ENCODE measurements around the gene IL1RAPL1.
A peak's percentile ranks its signal among the peaks of the same experiment; 100 is the strongest.
"Not testable (repeated sequence)": the region's sequence is repeated elsewhere in the genome, so short reads cannot be mapped to it uniquely, and the experiment has no call there.

Gene IL1RAPL1

DNA sequence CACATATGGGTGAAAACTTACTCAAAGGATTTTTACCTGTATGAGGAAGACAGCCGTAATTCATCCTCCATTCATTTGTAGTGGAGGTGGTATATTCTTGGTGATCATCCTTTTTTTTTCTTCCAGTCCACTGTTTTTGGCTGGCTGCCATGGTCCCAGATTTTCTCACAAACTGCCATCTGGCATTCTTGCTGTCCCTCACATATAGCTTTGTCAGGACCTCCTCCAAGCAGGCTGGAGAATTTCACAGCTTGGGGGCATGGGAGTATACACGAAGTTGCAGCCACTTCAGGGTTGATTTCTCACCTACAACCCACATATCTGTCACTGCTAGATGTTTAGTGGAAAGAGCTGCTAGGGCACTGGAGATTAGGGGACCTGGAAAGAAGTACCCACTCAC lies 401.0 kb downstream of the IL1RAPL1 start:
- no peak for DNase-seq

DNA sequence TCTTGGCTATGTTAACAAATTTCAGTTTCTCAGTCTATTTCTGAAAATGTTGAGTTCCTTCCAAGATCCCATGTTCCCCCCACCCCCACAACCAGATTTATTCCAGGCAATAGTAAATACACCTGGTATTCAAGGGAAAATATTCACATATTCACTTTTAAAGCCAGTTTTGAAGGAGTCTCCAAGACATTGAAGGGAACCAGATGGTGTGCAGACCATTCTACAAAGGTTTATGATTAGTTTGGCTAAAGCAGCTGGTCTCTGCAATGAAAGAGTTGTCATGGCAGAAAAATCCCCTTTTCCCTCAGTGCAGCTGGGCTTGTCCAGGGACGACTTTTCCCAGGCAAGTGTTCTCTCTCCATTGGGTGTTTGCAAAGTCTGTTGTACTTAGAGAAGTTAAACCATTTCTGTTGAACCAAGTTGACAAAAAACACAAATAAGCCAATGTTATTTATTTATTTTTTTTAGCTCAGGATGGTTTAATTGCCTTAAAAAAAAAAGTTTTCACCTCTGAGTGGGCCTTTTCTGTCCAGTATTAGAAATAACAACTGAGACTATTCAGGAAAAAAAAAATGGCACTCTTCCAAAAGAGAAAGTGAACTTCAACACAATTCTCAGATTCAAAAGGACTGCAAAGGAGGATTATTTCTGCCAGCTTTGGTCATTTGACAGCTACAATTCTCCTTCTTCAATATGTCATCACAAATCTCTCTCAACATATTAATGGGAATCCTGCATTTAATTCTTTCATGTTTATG lies 410.6 kb downstream of the IL1RAPL1 start:
- DNase-seq, result no peak

DNA sequence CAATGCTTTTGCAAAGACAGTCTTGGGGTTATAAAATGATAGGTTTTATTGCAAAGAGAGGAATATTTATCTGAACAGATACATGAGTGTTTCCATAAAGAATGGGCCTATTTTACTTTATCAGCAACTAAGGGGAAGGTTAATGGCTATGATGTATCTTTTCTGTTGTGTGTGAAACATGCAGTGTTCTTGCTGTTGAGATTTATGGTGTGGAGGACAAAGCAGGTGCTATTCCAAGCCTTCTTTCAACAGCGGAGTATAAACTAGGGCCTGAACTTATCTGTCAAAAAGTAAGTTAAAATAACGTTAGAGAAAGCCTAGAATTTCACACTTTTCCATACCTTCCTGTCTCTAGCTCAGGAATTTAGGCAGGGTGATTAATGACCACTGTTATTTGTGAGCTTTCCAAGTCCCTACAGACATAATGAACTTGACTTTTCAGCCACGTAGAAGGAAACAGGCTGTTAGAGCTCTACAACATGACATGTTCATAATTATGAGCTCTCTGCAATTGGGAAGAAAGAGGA lies 411.4 kb downstream of the IL1RAPL1 start:
- DNase-seq, result no peak

DNA sequence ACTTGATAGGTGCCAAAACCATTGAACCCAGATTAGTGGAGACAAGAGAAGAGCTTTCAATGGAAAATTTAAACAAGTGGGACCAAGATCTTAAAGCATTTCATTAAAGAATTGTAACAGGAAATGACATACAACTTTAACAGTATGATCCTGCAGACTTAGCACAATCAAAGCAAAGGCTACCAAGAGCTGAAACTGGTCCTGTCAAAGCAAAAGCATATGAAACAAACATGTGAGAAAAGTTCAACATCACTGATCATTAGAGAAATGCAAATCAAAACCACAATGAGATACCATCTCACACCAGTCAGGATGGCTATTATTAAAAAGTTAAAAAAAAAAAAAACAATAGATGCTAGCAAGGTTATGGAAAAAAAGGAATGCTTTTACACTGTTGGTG lies 425.6 kb downstream of the IL1RAPL1 start:
- no peak for DNase-seq

DNA sequence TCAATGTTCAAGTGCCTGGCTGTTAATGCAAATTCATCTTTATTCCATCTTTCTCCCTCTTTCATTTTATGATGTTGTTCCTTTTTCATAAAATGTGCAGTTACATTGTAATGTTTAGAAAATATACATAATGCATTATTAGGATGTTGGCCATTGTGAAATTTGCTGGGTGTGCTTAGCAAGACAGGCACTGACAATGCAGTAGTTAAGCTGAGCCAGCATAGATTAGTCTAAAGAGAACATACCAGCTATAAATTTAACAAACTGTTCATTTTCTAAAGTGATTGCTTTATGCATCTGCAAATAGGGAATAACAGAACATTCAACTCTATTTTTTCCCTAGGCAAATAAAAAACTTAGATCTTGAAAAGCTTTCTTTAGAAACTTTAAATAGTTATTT lies 436.0 kb downstream of the IL1RAPL1 start:
- no peak for DNase-seq

DNA sequence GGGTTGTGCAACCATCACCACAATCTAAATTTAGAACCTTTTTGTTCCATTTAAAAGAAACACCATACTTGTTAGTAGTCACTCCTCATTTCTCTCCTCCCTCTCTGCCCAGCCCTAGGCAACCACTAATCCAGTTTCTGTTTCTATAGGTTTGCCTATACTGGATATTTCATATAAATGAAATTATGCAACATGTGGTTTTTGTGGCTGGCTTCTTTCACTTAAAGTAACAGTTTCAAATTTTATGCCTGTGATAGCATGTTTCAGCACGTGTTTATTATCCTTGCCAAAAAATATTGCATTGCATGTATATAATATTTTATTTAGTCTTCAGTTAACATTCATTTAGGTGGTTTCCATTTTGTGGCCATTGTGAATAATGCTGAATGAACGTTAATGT lies 437.6 kb downstream of the IL1RAPL1 start:
- peak; percentile 57 for DNase-seq

DNA sequence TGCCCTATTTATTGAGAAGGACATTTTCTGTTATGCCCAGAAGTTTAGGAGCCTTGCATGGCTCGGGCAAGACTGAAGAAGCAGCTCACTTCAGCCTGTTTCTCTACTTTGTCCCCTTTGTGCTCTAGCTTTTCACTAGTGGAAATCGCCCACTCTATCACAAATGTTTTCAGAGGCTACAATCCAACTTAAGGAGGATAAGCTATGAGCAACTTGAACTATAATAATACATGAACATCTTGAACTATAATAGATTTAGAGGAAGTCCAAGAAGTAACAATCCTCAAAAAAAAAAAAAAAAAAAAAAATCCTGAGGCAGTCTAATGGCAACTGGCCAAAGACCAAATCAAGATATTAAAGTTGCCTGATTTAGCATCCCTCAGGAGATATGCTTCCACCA lies 452.3 kb downstream of the IL1RAPL1 start:
- DNase-seq, result no peak

DNA sequence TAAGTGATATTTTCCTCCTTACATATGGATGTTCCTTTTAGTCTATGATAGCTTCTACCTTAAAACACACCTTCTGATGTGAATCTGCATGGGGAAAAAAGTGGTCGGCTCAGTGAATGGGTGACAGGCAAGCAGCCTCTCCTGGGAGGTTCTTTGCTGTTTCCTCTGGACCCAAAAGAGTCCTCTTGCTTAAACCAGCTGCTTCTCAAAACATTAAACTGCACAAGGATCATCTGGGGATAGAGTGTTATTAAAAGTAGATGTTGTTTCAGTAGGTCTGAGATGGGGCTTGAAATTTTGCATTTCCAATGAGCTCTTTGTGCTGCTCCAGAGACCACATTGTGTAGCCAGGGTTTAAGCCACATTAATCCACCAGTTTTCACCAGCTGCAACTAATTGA lies 452.9 kb downstream of the IL1RAPL1 start:
- DNase-seq, result no peak

DNA sequence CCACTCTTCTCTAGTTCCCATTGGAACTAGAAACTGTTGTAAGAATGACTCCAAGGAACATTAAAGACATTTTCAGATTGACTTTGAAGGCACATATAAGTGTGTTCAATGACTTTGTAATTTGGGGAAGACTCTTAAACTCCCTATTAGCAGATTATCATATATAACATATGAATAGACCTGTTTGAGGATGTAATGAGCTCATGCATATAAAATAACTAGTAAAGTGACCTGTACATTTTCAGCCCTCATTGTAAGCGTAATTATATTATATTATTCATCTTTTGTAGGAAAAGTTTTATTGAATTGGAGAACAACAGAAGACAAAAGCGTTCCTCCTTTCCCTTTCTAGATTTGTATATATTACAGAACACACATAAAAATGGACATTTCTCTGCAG lies 455.1 kb downstream of the IL1RAPL1 start:
- no peak for DNase-seq

DNA sequence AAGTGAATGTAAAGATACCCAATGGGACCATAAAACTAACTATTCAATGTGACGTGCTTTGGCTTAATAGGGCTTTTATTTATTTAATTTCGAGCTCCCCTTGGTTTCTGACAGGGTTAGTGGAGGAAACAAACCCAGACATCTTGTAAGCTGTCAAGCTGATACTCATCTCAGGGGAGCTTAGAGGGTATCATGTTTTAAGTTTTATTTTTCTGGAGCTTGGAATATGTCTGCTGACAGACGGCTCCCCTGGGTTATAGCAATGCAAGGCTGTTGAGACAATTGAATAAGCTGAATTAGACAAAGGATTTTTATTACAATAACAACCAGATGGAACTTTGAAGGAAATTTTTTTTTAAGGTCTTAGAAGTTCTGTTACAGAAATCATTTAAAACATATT lies 456.5 kb downstream of the IL1RAPL1 start:
- DNase-seq, result no peak

DNA sequence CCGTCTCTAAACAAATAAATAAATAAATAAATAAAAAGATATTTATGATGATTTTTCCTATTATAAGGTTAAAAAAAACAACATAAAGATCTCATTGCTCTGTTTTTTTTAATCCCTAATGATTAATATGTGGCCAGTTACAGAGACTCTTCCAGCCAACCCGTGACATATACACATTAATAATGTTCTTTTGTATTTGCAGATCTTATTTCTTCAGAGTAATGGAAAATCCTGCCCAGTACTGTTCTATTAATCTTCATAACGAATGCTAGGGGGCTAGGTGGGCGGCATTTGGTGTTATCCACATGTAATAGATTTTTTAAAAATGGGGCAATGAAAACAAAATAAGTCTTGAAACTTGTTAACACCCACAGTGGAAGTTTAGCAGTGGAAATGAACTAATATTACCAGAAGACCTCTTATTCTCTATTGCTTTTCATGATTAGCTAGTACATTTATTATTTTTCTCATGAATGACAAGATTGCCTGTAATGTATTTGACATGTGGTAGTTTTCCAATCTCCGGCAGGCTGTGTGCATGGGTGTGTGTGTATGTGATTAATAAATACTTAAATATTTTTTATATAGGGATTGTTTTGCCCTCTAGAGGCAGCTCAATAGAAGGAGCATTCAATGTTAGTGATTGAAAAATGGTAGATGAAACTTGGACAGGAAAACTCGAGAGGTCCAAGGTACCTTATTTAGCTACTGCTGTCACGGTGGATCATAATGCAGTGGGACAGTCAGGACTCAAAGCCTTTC lies 457.4 kb downstream of the IL1RAPL1 start:
- DNase-seq, result peak; percentile 9

DNA sequence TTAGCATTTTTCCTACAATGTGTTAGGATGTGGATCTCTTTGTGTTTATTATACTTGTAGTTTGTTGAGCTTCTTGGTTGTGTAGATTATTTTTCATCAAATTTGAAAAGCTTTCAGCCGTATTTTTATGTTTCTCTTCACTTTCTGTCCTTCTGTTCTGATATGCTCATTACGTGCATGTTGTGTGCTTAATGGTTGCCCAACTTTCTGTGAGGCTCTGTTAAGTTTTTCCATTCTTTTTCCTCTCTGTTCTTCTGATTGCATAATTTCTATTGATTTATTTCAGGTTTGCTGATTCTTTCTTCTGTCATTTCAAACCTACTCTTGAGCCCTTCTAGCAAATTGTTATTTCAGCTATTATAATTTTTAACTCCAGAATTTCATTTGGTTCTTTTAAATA lies 478.2 kb downstream of the IL1RAPL1 start:
- DNase-seq, result no peak

DNA sequence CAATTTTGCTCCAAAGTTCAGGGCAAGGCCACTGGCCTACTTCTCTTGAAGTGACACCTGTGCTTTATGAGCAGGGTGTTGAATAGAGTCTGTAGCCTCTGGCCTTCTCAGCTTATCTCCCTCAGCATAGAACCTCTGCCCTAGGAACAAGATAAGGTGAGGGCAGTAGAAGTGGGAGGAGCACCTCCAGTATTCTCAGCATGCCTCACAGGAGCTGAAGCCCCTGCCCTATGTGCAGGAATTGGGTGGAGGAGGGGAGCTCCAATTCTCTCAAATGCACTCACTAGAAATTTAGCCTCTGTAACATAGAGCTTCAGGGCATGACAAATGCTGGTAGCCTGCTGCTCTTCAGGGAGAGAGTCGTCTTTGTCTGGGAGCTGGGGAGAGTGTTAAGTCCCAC lies 479.3 kb downstream of the IL1RAPL1 start:
- DNase-seq, result no peak

DNA sequence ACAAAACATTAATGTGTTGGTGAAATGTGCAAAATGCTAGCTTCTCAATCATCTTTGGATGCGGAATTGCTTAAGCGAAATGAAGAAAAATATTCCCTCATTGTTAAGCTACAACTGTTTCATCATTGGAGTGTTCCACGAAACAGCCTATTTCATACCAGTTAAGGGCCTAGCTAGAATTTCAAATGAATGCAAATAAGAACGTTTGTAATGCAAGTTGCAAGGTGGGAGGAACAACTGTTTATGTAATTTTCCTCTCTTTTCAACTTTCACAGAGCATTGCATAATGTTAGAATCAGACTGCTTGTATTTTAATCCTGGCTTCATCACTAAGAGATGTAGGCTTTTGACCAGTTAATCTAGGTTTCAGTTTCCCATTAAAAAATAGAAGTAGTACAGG lies 480.1 kb downstream of the IL1RAPL1 start:
- no peak for DNase-seq

DNA sequence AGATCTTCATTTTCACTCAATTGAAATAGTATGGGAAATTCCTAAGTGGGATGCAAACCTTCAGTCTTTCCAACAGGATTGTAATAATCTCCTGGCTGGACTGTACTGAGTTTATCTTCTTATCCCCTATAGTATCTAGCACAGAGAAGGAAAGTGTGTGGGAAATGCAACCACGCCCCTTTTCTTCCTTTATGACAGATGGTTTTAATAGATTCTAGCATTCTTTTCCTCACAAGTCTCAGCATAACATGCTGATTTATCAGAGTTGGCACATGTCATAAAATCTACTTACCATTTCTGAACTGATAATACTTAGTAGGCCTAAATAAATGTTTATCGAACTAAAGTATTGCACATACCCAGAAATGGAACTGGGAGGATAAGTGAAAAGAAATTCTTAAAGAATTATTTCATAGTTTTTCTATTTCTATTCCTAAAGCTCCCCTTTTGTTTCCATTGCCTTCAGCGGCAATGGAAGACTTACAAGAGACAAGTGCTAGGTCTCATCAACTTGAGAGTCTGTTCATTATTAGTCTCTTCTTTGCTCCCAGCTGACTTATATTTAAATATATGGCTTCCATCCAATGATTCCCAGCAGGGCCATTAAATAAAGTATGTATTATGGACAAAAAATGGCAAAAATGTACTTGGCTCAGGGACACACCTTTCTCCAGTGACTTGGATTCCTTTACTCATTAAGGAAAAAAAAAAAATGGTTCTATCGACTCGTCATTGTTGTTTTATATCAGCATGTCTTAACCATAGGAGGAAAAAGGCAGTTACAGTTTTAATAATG lies 484.5 kb downstream of the IL1RAPL1 start:
- DNase-seq, result peak; percentile 75

DNA sequence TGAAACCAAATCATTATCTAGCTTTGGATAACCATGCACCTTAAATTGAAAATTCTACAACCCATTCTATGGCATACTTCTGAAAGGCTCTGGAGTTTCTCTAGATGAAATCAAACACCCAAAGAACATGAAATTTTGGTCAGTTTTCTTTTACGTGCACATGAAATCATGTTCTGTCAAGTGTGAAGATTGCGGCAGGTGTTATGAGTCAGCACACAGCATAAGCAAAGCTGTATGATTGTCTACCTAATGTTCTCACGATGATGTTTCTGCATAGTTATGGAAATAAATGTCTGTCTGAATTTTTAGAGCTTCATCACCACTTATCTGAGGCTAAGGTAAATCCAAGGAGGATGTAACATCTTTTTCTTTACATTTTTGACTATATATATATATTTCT lies 495.3 kb downstream of the IL1RAPL1 start:
- DNase-seq, result no peak

DNA sequence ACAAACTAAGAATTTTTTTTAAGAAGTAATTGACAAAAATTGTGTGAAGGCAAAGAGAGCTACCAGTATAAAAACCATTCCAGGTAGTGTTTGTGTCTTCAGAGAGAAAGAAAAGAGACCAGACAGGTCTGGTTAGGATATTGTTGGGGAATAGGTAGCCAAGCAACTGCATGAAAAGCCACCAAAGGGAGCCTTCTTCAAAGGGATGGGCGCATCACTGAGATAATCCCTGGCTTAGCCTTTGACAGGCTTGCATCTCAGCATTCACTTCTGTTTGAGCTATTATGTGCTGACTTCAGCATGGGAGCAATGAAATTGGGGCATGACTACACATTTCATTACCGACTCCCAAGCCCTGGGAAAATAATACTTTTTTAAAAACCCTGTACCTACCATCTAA lies 496.6 kb downstream of the IL1RAPL1 start:
- DNase-seq, result no peak

DNA sequence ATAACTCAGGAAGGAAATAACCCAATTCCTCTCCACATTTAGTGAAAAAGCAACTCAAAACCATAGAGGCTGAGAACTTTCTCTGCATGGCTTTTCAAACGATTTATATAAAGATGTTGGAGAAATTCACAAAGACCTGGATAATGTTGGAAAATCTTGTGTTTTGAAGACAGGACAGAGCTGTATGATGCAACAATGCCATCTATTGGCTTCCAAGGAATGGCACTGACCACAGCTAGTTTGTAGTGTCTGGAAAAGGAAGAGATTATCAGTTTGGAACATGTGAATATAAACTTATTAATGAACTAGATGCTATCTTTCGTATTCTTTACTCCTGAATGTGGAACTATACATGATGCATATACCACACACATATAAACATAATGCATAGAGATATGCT lies 503.6 kb downstream of the IL1RAPL1 start:
- DNase-seq, result peak; percentile 43

DNA sequence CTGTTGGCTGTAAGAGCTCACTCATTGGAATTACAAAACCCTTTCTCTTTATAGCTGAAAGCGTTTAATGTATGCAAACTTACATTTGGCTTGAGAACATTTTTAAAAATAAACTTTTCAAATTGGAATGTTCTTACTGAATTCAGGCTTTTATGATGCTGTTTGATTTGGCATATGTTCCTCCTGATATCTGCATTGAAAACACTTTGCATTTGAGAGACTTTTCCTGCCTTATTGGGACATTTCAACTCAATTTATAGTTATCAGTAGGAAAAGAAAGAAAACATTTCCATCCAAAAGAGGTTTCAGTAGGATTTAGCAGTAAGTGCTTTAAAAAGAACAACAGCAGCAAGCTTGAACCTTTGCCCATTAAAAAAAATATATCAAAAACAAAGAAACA lies 520.0 kb downstream of the IL1RAPL1 start:
- no peak for DNase-seq

DNA sequence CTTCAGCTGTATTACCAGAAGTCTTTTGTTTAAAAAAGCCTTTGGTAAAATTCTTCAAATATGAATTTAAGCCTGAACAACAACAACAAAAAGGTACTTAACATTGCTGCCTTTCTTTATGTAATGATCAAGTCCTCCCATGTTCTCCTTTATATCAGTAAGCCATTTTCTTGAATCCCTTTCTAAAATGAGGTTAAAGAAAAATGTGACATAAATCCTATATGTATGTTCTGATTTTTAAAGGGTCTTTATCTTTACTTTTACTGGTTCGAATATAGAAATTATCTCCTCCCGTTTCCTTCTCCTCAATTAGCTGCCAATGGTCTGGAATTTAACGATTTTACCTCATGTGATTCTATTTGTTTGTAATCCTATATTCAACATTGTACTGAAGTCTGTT lies 522.8 kb downstream of the IL1RAPL1 start:
- no peak for DNase-seq

DNA sequence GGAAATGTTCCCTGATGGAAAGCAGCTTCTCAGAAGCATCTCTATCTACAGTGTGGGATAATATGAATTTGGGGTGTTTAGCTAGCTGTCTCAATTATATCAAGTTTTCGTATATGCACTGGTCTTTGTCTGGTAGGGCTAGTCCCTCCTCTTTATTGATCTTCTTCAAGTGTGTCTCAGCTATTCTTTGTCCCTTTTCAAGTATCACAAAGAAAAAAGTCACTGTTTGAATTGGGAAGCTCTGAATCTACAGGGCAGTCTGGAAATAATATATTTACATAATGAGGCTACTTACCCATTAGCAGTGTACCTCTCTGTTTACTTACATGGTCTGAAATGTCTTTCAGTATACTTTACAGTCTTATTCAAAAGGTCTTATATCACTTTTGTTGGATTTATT lies 526.0 kb downstream of the IL1RAPL1 start:
- no peak for DNase-seq

DNA sequence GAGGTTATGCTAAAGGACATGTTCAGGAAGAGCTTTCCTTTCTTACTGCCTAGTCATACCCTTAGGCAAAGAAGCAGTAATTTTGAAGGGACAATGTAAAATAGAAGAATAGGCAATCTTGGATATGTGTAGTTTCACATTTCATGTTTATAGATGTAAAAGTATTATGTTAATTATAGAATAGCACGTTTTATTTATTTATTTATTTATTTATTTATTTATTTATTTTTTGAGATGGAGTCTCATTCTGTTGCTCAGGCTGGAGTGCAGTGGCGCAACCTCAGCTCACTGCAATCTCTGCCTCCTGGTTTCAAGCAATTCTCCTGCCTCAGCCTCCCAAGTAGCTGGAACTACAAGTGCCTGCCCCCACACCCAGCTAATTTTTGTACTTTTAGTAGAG lies 535.6 kb downstream of the IL1RAPL1 start:
- DNase-seq, result not testable (repeated sequence)

DNA sequence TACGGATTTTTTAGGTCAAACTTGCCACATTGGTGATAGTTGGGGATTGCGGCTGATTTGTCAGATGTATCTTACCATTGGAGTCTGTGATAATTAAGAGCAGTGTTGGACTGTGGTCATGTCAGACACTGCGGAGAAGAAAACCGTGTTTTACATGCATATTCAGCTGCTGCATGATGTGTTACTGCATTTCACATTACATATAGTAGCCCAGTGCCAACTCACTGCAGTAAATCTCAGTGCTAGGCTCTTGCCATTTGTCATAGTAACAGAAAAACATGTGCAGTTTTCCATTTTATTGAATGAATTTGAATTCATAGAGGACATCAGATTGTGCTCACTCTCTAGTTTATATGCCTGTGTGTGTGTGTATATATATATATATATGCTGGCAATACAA lies 543.7 kb downstream of the IL1RAPL1 start:
- DNase-seq, result no peak
